Measurements from ENCODE around the gene HMGN1.
"Not testable (repeated sequence)": the region's sequence is repeated elsewhere in the genome, so short reads cannot be mapped to it uniquely, and the experiment has no call there.

HMGN1 gene, protein sequence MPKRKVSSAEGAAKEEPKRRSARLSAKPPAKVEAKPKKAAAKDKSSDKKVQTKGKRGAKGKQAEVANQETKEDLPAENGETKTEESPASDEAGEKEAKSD

GRCh38 chr21:39348355-39349210, at the start of gene HMGN1:
Gene HMGN1 (minus strand): TSS chr21:39349088. CDS start chr21:39348917, 171 bp downstream.
- DNase-seq: peak; percentile 95

DNA sequence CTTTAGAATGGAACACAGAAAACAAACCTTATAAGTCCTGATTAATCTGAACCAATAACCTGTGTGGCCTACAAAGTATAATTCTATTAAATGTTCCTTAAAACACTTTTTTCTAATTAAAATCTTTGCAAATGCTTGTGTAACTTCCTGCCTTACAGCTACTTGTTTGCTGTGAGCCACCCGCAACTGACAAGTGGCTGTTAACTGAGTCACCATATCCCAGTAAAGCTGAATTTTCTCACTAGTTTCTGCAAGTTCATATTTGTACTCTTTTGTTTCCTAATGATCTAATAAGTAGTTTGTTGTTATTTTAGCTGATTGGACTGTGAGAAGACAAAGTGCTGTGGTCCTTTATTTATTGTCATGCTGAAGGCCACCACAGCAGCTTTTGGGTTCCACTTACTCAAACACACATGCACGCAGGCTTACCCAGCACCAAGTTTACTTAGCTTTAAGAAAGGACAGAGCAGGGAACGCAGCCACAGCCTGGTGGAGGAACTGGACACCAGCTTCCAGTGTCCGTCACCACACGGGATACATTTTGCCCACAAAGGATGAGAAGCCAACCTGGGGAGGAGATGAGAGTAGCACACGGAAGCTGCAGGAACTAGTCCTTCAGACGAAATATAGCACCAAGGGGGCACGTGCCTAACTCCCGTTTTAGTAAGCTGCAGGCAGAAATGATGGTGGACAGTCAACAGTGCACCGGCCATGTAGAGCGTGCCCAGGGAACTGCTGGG, 48.9 kb upstream of the HMGN1 start:
- DNase-seq: no peak

DNA sequence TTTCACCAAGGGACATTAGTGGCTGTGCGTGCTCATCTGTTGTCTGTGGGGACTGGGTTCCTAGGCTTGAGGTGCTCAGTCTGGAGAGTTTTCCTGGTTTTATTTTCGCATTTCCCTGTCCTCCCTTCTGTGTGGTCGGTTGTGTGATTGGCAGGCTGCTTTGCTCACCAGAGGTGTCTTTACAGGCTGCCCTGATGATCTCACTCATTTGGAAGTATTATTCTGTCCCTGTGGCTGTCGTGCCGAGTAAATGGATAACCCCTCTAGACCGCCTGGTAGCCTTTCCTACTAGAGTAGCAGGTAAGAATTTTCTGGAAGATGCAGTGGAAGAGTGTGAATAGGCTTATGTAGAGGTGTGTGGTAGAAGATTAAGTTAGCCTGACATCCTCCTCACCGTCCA, 44.1 kb upstream of the HMGN1 start:
- no peak for DNase-seq

- no peak for DNase-seq
These were observed 41.4 kb upstream of the HMGN1 start for GRCh38 chr21:39390212-39390765.

GRCh38 chr21:39388811-39389155, 39.9 kb upstream of the HMGN1 start:
- DNase-seq: no peak

DNA sequence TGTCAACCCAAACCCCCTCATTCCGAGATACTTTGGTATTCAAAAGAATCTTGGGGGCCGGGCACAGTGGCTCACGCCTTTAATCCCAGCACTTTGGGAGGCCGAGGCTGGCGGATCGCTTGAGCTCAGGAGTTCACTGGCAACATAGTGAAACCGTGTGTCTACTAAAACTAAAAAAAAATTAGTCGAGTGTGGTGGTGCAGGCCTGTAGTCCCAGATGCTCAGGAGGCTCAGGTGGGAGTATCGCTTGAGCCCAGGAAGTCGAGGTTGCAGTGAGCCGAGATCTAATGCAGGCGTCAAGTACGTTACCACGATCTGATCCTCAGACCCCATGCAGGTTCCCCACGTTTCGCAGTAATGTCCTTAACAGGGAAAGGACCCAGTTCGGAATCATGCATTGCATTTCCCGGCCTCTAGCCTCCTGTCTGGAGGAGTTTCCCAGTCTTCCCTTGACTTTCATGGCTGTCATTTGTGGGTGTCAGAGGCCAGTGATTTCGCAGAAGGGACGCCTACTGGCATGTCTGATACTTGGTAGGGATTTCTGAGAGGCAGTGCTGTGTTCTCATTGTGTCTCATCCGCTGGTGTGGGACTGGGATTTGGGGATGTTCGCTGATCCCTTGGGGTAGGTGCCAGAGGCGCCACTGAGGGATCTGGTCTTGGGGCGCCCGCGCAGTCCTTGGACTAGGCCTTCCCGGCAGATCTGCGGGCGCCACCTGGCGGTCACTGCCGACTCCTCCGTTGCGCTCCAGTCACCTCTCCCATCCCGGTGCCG, 39.3 kb upstream of the HMGN1 start:
- peak; percentile 86 for DNase-seq

DNA sequence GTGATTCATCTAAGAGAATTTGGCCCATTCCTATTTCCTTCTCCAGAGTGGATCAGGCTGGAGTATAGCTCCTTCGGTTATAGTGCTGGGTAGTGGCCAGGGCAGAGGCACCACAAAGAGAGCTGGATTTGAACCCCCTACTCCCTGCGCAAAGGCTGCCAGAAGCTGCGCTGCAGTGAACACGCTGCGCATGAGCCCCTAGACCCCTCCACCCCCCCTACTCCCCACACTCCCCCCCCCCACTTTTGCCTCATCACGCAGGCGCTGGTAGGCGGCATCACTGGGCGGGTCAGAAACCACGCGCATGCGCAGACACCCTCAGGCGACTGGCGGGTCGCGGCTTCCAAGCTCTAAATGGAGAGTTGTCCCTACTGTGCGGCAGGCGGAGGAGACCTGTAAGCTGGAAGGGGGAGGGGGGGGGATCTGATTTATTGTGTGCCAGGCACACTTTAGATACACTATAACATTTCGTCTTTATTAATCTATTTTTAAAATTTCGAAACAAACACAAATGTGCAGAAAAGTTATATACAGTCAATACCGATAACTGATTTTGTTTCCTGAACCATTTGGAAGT, 38.7 kb upstream of the HMGN1 start:
- peak; percentile 94 for DNase-seq

- DNase-seq: no peak
These were observed 38.0 kb upstream of the HMGN1 start for GRCh38 chr21:39386899-39387298.

- peak; percentile 47 for DNase-seq
These were observed 37.3 kb upstream of the HMGN1 start for GRCh38 chr21:39386194-39386593.

GRCh38 chr21:39385299-39386145, 36.6 kb upstream of the HMGN1 start:
- DNase-seq: peak; percentile 87

DNA sequence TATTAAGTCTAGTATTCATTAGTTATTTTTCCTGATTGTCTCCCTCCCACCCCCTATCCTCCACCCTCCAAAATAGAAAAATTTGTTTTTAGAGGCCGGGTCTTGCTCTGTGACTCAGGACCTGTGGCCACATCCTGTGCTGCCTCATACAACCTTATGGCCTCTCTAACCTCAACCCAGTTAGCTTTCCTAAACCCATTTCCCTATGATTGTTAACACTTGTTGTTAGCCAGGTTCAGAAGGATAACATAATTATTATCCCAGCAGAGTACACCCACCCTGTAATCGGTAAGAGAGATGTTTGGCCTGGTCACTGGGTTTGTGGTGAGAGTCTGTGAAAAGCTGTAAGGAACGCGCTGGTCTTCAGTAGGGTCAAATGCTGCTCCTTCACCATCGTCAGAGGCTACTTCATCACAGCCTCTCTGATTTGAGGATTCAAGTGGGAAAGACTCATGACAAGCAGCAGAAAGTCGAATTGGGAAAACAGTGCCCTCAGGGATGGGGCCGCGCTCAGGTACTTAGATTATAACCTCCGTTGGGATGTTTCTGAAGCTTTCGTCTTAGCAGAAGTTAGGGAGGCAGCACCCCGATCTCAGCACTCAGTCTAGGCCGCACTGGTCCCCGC, 35.9 kb upstream of the HMGN1 start:
- DNase-seq: no peak

DNA sequence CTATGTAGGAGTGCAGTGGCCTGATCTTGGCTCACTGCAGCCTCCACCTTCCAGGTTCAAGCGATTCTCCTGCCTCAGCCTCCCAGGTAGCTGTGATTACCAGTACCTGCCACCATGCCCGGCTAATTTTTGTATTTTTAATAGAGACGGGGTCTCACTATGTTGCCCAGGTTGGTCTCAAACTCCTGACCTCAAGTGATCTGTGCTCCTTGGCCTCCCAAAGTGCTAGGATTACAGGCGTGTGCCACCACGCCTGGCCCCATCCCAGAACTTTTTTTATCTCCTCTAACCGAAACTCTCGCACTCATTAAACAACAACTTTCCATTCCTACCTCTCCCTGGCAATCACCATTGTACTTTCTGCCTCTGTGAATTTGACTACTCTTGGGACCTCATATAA, 33.2 kb upstream of the HMGN1 start:
- DNase-seq: not testable (repeated sequence)

DNA sequence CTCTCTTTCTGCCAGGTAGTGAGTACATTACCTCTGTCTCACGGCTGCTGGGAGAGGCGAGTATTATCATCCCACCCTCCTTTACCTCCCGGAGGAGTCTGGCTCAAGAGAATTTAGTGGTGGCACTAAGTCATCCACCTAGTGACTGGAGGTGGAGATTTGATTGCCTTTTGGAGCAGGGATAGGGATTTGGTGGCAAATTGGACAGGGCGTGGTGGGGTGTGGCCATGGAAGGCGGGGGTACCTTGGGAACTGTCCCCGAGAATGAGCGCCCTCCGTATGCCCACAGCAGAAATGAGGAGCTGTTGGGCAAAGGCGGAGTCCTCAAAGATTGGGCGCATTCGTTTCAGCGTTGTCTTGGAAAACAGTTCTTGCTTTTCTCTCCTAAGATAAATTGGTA, 32.1 kb upstream of the HMGN1 start:
- no peak for DNase-seq

GRCh38 chr21:39379986-39380891, 31.4 kb upstream of the HMGN1 start:
- DNase-seq: peak; percentile 96

- DNase-seq: no peak
These were observed 28.7 kb upstream of the HMGN1 start for GRCh38 chr21:39377444-39378050.

- DNase-seq: no peak
These were observed 26.6 kb upstream of the HMGN1 start for GRCh38 chr21:39375446-39375845.

DNA sequence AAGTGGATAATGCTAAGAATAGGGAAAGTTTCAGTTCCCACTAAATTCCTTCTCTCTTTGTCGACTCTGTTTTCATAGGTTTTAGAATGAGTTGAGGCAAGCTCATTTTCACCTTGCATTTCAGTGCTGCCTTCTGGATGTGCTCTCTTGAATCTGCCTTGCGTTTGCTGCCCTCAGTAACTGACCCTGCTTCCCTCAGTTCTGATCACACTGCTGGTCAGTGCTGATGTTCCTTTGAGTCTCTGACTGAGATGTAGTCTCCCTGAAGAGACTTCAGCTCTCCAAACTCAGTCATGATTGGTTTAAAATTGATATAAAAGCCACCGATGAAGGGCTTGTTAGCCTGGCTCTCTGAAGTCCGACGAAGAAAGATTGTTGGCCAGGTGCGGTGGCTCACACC, 25.2 kb upstream of the HMGN1 start:
- no peak for DNase-seq

- no peak for DNase-seq
These were observed 24.7 kb upstream of the HMGN1 start for GRCh38 chr21:39373634-39374033.

GRCh38 chr21:39369896-39370288, 21.0 kb upstream of the HMGN1 start:
- not testable (repeated sequence) for DNase-seq

DNA sequence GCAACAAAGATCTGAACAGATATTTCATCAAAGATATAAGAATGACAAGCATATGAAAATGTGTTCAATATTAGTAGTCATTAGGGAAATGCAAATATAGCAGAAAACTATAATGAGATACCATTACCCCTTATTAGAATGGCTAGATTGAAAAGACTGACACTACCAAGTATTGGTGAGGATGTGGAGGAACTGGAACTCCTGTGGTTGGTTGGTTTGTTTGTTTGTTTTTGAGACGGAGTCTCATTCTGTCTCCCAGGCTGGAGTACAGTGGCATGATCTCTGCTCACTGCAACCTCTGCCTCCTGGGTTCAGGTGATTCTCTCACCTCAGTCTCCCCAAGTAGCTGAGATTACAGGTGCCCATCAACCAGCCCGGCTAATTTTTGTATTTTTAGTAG, 18.9 kb upstream of the HMGN1 start:
- no peak for DNase-seq
